Left colon (tissue), 2 donors: ENCODE results near the gene PCDHGA9. TPM values are rescaled to one million over a fixed set of nuclear protein-coding genes. Genes with fewer than 3 reads are reported as not detected.
"Not testable (repeated sequence)": the region's sequence is repeated elsewhere in the genome, so short reads cannot be mapped to it uniquely, and the experiment has no call there.

ENCODE experiments used
- ATAC-seq: fragments of 200-7000 bp; cut with Tn5 transposase; one replicate; pipeline ENCODE4 v1.9.1; 2020; ENCODE audit warnings: mild to moderate bottlenecking, moderate library complexity
- DNase-seq, 2 donors: peaks; one replicate each; pipeline ENCODE4 v3.0.0-alpha.2; 2020
- intact Hi-C, 2 donors: fragments of 100-400 bp; cut with DNase I in 1 of 2; cut with micrococcal nuclease in 1 of 2; formaldehyde crosslinking; loops; one replicate each; pipeline versions ENCODE4 v1.11.2 to v1.14.0; 2022; cut with DNase I, micrococcal nuclease
- total RNA-seq, 2 donors: library from RNA; stranded (reverse); fragmentation: NEBNext Ultra II Directional; extraction: Animal tissue kit (Norgen Biotek cat#: 25700); gene quantifications; one replicate each; pipeline ENCODE4 v1.2.1, GENCODE V29; 2021
- donor health status: DM: no; HTN: no; CAD: no.
- donor health status: DM: yes; HTN: yes; CAD: no.

PCDHGA9 gene
- total RNA-seq, 2 donors from 2014 or later = 1.6 to 2.6 TPM

DNA sequence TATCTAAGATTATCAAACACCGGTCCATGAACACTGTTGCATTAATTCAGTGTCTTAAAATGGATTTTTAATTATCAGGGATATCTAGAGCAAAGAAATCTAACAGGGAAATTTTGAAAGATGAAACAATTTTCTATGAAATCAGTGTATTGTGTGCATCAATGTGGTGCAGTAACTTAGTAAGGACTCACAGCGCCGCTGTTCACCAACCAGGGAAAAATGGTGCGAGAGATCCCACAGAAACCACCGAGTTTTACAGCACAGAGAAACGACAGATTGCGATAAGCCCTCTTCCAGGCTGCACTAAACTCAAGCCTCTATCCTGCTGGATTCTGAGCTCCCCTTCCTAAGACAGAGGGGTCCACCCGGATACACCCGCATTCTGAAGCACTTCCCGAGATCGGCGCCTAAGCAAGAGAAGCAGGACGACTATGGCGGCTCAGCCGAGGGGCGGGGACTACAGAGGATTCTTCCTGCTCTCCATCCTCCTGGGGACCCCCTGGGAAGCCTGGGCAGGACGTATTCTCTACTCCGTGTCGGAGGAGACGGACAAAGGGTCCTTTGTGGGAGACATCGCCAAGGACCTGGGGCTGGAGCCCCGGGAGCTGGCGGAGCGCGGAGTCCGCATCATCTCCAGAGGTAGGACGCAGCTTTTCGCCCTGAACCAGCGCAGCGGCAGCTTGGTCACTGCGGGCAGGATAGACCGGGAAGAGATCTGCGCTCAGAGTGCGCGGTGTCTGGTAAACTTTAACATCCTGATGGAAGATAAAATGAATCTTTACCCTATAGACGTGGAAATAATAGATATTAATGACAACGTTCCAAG, 19.9 kb upstream of the PCDHGA9 start, which contains the start of gene PCDHGA7:
Gene PCDHGA7 (plus strand): TSS at position 274 of the 826 bp plus-strand sequence. CDS start 158 bp downstream, at position 432.
- intact Hi-C loops = no loop called here
- DNase-seq (peak in 1 of 2 donors; percentile 17), ATAC-seq (no peak)

DNA sequence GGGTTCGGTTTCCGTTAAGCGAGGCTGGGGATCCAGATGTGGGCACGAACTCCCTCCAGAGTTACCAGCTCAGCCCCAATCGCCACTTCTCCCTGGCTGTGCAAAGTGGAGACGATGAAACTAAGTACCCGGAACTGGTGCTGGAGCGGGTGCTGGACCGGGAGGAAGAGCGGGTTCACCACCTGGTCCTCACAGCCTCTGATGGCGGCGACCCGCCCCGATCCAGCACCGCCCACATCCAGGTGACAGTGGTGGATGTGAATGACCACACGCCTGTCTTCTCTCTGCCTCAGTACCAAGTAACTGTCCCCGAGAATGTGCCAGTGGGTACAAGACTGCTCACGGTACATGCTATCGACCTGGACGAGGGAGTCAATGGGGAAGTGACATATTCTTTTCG, 19.2 kb upstream of the PCDHGA9 start:
- DNase-seq (peak in 1 of 2 donors; percentile 9), ATAC-seq (no peak)
- intact Hi-C loops = no loop called here

DNA sequence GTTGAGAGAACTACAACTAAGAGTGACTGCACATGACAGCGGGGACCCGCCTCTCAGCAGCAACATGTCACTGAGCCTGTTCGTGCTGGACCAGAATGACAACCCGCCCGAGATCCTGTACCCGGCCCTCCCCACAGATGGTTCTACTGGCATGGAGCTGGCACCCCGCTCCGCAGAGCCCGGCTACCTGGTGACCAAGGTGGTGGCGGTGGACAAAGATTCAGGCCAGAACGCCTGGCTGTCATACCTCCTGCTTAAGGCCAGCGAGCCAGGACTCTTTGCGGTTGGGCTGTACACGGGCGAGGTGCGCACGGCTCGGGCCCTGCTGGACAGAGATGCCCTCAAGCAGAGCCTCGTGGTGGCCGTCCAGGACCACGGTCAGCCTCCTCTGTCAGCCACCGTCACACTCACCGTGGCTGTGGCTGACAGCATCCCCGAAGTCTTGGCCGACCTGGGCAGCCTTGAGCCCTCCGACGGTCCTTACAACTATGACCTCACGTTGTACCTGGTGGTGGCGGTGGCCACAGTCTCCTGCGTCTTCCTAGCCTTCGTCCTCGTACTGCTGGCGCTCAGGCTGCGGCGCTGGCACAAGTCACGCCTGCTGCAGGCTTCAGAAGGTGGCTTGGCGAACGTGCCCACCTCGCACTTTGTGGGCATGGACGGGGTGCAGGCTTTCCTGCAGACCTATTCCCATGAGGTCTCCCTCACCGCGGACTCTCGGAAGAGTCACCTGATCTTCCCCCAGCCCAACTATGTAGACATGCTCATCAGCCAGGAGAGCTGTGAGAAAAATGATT, 17.9 kb upstream of the PCDHGA9 start:
- intact Hi-C loops = no loop called here
- peak in 1 of 2 donors; percentile 17 for DNase-seq
- no peak for ATAC-seq

DNA sequence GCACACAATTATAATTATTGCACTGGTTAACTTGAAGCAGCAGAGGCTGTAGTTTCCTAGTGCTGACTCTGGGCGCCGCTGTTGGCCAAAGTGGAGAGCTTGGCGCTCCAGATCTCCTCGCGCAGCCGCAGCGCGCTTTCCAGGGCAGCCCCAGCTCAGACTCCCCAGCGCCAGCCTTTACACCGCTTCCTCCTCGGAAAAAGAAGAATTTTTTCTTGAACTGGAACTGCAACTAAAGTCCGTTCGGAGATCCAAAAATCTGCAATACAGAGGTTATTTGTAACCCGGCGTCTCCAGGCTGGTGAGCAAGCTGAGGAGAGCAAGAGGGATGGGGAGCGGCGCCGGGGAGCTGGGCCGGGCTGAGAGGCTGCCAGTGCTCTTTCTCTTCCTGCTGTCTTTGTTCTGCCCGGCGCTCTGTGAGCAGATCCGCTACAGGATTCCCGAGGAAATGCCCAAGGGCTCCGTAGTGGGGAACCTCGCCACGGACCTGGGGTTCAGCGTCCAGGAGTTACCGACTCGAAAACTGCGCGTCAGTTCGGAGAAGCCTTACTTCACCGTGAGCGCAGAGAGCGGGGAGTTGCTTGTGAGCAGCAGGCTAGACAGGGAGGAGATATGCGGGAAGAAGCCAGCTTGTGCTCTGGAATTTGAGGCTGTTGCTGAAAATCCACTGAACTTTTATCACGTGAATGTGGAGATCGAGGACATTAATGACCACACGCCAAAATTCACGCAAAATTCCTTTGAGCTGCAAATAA, 14.8 kb upstream of the PCDHGA9 start, which contains the start of gene PCDHGB4:
Gene PCDHGB4 (plus strand): TSS at position 142 of the 755 bp plus-strand sequence. CDS start 187 bp downstream, at position 329.
- DNase-seq, intact Hi-C loops: not testable (repeated sequence)
- ATAC-seq = peak; percentile 64

DNA sequence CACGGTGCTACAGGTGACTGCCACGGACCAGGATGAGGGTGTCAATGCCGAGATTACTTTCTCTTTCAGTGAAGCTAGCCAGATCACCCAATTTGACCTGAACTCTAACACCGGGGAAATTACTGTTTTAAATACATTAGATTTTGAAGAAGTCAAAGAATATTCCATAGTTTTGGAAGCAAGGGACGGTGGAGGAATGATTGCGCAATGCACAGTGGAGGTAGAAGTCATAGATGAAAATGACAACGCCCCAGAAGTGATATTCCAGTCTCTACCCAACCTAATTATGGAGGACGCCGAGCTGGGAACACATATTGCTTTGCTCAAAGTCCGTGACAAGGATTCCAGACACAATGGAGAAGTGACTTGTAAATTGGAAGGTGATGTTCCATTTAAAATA, 13.9 kb upstream of the PCDHGA9 start:
- intact Hi-C loops = no loop called here
- DNase-seq (no peak), ATAC-seq (no peak)

DNA sequence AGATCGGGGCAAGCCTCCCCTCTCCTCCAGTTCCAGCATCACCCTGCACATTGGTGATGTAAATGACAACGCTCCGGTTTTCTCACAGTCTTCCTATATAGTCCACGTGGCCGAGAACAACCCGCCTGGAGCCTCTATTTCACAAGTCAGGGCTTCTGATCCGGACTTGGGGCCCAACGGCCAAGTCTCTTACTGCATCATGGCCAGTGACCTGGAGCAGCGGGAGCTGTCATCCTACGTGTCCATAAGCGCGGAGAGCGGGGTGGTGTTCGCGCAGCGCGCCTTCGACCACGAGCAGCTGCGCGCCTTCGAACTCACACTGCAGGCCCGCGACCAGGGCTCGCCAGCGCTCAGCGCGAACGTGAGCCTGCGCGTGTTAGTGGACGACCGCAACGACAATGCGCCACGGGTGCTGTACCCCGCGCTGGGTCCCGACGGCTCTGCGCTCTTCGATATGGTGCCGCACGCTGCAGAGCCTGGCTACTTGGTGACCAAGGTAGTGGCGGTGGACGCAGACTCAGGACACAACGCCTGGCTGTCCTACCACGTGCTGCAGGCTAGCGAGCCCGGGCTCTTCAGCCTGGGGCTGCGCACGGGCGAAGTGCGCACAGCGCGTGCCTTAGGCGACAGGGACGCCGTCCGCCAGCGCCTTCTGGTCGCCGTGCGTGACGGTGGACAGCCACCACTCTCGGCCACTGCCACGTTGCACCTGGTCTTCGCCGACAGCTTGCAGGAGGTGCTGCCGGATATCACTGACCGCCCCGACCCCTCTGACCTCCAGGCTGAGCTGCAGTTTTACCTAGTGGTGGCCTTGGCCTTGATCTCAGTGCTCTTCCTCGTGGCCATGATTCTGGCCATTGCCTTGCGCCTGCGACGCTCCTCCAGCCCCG, 13.2 kb upstream of the PCDHGA9 start:
- DNase-seq = no peak
- intact Hi-C loops = loop anchor here in 1 of 2 donors (10.0 kb wide), 1 partner anchor 45 kb away; the partner anchor contains the start of gene PCDHGA3
- ATAC-seq = no peak

DNA sequence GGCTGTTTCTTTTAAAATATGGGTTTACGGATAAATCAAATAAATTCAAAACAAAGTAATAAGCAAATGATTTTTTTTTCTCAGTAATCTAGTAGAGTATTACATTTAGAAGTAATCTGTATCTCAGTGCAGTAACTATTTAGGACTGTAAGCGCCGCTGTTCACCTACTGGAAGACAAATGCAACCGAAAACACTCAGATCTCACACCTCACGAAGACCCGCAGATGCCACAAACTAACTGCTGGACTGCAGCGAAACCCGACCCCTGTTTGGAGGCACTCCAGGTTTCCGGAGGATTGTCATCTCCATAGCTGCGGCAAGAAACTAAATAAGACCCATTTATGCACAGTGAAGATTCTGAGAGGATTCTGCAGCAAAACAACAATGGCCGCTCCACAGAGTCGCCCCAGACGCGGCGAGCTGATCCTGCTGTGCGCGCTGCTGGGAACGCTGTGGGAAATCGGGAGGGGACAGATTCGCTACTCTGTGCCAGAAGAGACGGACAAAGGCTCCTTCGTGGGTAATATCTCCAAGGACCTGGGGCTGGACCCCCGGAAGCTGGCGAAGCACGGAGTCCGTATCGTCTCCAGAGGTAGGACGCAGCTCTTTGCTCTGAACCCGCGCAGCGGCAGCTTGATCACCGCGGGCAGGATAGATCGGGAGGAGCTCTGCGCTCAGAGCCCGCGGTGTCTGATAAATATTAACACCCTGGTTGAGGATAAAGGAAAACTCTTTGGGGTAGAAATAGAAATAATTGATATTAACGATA, 10.0 kb upstream of the PCDHGA9 start, which contains the start of gene PCDHGA8:
Gene PCDHGA8 (plus strand): TSS at position 205 of the 770 bp plus-strand sequence. CDS start 181 bp downstream, at position 386.
- intact Hi-C loops = loop anchor here in 1 of 2 donors (10.0 kb wide), 1 partner anchor 48 kb away; the partner anchor contains the start of gene PCDHGA3
- DNase-seq = no peak
- no peak for ATAC-seq

DNA sequence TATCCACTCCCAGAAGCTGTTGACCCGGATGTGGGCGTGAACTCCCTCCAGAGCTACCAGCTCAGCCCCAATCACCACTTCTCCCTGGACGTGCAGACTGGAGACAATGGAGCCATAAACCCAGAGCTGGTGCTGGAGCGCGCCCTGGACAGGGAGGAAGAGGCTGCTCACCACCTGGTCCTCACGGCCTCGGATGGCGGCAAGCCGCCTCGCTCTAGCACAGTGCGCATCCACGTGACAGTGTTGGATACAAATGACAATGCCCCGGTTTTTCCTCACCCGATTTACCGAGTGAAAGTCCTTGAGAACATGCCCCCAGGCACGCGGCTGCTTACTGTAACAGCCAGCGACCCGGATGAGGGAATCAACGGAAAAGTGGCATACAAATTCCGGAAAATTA, 9.3 kb upstream of the PCDHGA9 start:
- intact Hi-C loops = loop anchor here in 1 of 2 donors (10.0 kb wide), 1 partner anchor 48 kb away; the partner anchor contains the start of gene PCDHGA3
- no peak for DNase-seq
- no peak for ATAC-seq

DNA sequence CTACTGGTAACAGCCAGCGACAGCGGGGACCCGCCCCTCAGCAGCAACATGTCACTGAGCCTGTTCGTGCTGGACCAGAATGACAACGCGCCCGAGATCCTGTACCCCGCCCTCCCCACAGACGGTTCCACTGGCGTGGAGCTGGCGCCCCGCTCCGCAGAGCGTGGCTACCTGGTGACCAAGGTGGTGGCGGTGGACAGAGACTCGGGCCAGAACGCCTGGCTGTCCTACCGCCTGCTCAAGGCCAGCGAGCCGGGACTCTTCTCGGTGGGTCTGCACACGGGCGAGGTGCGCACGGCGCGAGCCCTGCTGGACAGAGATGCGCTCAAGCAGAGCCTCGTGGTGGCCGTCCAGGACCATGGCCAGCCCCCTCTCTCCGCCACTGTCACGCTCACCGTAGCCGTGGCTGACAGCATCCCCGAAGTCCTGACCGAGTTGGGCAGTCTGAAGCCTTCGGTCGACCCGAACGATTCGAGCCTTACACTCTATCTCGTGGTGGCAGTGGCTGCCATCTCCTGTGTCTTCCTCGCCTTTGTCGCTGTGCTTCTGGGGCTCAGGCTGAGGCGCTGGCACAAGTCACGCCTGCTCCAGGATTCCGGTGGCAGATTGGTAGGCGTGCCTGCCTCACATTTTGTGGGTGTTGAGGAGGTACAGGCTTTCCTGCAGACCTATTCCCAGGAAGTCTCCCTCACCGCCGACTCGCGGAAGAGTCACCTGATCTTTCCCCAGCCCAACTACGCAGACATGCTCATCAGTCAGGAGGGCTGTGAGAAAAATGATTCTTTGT, 8.0 kb upstream of the PCDHGA9 start:
- not testable (repeated sequence) for ATAC-seq, DNase-seq
- intact Hi-C loops = loop anchor here in 1 of 2 donors (10.0 kb wide), 1 partner anchor 50 kb away; the partner anchor contains the start of gene PCDHGA3

DNA sequence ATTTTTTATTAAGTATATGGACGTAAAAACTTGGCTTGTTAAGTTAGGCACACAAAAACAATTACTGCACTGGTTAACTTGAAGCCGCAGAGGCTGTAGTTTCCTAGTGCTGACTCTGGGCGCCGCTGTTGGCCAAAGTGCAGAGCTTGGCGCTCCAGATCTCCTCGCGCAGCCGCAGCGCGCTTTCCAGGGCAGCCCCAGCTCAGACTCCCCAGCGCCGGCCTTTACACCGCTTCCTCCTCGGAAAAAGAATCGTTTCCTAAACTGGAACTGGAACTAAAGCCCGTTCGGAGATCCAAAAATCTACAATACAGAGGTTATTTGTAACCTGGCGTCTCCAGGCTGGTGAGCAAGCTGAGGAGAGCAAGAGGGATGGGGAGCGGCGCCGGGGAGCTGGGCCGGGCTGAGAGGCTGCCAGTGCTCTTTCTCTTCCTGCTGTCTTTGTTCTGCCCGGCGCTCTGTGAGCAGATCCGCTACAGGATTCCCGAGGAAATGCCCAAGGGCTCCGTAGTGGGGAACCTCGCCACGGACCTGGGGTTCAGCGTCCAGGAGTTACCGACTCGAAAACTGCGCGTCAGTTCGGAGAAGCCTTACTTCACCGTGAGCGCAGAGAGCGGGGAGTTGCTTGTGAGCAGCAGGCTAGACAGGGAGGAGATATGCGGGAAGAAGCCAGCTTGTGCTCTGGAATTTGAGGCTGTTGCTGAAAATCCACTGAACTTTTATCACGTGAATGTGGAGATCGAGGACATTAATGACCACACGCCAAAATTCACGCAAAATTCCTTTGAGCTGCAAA, 4.6 kb upstream of the PCDHGA9 start, which contains the start of gene PCDHGB5:
Gene PCDHGB5 (plus strand): TSS at position 192 of the 796 bp plus-strand sequence. CDS start 181 bp downstream, at position 373.
- DNase-seq (peak in 1 of 2 donors; percentile 51), ATAC-seq (peak; percentile 96)
- intact Hi-C loops = loop anchor here in 1 of 2 donors (10.0 kb wide), 1 partner anchor 53 kb away; the partner anchor contains the start of gene PCDHGA3

DNA sequence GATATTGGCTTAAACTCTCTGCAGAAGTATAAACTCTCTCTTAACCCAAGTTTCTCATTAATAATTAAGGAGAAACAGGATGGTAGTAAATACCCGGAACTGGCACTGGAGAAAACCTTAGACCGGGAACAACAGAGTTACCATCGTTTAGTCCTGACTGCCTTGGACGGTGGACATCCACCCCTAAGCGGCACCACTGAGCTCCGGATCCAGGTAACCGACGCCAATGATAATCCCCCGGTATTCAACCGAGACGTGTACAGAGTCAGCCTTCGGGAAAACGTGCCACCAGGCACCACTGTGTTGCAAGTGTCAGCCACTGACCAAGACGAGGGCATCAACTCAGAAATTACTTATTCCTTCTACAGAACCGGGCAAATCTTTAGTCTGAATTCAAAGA, 4.0 kb upstream of the PCDHGA9 start:
- no peak for ATAC-seq
- intact Hi-C loops = loop anchor here in 1 of 2 donors (10.0 kb wide), 1 partner anchor 54 kb away; the partner anchor contains the start of gene PCDHGA3
- DNase-seq = no peak

DNA sequence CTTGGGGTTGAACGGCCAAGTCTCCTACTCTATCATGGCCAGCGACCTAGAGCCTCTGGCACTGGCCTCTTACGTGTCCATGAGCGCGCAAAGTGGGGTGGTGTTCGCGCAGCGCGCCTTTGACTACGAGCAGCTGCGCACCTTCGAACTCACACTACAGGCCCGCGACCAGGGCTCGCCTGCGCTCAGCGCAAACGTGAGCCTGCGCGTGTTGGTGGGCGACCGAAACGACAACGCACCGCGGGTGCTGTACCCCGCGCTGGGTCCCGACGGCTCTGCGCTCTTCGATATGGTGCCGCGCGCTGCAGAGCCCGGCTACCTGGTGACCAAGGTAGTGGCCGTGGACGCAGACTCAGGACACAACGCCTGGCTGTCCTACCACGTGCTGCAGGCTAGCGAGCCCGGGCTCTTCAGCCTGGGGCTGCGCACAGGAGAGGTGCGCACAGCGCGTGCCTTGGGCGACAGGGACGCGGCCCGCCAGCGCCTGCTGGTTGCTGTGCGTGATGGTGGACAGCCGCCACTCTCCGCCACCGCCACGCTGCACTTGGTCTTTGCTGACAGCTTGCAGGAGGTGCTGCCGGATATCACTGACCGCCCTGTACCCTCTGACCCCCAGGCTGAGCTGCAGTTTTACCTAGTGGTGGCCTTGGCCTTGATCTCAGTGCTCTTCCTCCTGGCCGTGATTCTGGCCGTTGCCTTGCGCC, 2.9 kb upstream of the PCDHGA9 start:
- intact Hi-C loops = loop anchor here in 1 of 2 donors (10.0 kb wide), 1 partner anchor 55 kb away; the partner anchor contains the start of gene PCDHGA3
- no peak for DNase-seq
- ATAC-seq = no peak

DNA sequence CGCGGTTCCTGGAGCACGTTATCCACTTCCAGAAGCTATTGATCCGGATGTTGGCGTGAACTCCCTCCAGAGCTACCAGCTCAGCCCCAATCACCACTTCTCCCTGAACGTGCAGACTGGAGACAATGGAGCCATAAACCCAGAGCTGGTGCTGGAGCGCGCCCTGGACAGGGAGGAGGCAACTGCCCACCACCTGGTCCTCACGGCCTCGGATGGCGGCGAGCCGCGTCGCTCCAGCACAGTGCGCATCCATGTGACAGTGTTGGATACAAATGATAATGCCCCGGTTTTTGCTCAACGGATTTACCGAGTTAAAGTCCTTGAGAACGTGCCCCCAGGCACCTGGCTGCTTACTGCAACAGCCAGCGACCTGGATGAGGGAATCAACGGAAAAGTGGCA, 809 bp downstream of the PCDHGA9 start:
- ATAC-seq (no peak), DNase-seq (no peak)
- intact Hi-C loops = no loop called here
